Measurements from ENCODE around the gene NUBP2. TPM values are rescaled to one million over a fixed set of nuclear protein-coding genes. Genes with fewer than 3 reads are reported as not detected.

NUBP2 gene
- total and polyA plus RNA-seq, 2 experiments from 2014 or later, result 79.4 to 175 TPM

DNA sequence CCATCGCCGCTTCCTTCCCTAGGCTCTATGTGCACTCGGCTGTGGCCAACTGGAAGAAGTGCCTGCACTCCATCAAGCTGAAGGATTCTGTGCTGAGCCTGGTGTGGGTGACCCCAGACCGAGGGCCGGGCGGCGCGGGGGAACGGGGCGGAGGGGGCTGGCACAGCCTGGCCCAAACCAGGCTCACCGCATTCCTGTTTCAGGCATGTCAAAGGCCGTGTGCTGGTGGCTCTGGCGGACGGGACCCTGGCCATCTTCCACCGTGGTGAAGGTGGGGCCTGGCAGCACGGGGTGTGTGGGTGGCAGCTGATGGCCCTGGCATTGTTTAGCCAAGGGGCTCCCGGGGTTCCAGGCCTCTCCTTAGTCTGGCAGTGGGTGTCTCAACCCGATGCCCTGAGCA is 16.1 kb upstream of the NUBP2 start:
- Mint-ChIP-seq H3K9me3 (no peaks in the 10 kb centered on the region), H3K36me3 (ENCODE audit: low read depth) (peaks cover 15% of the 10 kb centered on the region; the same call in 2 of the 3 replicates), H3K27ac (no peak overlapping the region), H3K4me1 (peaks cover 5% of the 10 kb centered on the region), H3K4me3 (no peak overlapping the region), H3K27me3 (ENCODE audit: insufficient read depth, low read depth, poor library complexity) (peaks cover 16% of the 10 kb centered on the region)
- Histone ChIP-seq H2AFZ (no peak overlapping the region), H3K9me2 (ENCODE audit: insufficient read depth) (no peaks in the 10 kb centered on the region), H3K79me2 (replicated peaks; ENCODE audit: insufficient read depth) (no peaks in the 10 kb centered on the region), H3K4me3 (no peak overlapping the region), H3K36me3 (ENCODE audit: insufficient read depth) (no peaks in the 10 kb centered on the region), H3K4me1 (ENCODE audit: insufficient read depth) (peaks cover 4% of the 10 kb centered on the region), H3F3A (replicated peaks; ENCODE audit: low read depth) (peaks cover 8% of the 10 kb centered on the region; the same call in 1 of the 2 replicates), H3K4me2 (no peak overlapping the region), H4K20me1 (replicated peaks; ENCODE audit: insufficient read depth) (no peaks in the 10 kb centered on the region; the same call in 1 of the 2 replicates), H3K27ac (ENCODE audit: low read depth) (no peak overlapping the region), H3K27me3 (ENCODE audit: insufficient read depth) (no peaks in the 10 kb centered on the region)
- TF ChIP-seq EZH2phosphoT487 (IDR thresholded peaks at IDR 0.05; ENCODE audit: unreplicated experiment), result no peak
- no peak for TF ChIP-seq ZNF331 (CRISPR knock-in tag; IDR thresholded peaks at IDR 0.05; ENCODE audit: low read depth)
- no peak for TF ChIP-seq STAT1 (IDR thresholded peaks at IDR 0.05; ENCODE audit: unreplicated experiment)
- TF ChIP-seq POLR2AphosphoS5 (IDR thresholded peaks at IDR 0.05; ENCODE audit: low read depth), result no peak
- no peak for ATAC-seq
- DNase-seq (ENCODE audit: low spot score), result no peak

DNA sequence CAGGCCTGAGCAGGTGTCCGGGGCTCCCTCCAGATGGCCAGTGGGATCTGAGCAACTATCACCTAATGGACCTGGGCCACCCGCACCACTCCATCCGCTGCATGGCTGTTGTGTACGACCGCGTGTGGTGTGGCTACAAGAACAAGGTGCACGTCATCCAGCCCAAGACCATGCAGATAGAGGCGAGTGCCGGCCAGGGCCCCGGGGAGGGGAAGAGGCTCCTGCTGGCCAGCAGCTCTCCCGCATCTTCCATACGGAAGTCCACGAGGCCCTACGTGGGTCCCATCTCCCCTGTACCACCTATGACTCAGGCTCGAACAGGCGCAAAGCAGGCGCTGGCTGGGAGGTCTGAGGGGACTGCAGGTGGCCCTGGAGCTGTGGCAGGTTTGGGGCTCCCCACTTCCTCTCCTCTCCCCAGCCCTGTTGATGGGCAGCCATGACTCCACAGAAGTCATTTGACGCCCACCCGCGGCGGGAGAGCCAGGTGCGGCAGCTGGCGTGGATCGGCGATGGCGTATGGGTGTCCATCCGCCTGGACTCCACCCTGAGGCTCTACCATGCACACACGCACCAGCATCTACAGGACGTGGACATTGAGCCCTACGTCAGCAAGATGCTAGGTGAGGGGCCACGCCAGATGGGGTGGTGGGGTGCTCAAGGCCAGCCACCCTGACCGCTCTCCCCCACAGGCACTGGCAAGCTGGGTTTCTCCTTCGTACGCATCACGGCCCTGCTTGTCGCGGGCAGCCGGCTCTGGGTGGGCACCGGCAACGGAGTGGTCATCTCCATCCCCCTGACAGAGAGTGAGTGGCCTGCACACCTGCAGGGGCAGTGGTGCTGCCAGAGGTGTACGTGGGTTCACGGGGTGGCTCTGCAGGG is 15.4 kb upstream of the NUBP2 start:
- ATAC-seq, result no peak
- H3K36me3 Mint-ChIP-seq (ENCODE audit: low read depth), result peaks cover 21% of the 10 kb centered on the region
- no peaks in the 10 kb centered on the region for H3K27me3 ChIP-seq (ENCODE audit: insufficient read depth)
- no peak overlapping the region for H3K4me2 ChIP-seq
- H3K4me1 Mint-ChIP-seq, result peaks cover 7% of the 10 kb centered on the region
- no peak overlapping the region for H3K4me3 ChIP-seq
- no peak overlapping the region for H3K4me3 Mint-ChIP-seq
- TF ChIP-seq, protein P1, sequence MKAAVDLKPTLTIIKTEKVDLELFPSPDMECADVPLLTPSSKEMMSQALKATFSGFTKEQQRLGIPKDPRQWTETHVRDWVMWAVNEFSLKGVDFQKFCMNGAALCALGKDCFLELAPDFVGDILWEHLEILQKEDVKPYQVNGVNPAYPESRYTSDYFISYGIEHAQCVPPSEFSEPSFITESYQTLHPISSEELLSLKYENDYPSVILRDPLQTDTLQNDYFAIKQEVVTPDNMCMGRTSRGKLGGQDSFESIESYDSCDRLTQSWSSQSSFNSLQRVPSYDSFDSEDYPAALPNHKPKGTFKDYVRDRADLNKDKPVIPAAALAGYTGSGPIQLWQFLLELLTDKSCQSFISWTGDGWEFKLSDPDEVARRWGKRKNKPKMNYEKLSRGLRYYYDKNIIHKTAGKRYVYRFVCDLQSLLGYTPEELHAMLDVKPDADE (IDR thresholded peaks at IDR 0.05), result no peak
- TF ChIP-seq ZNF114 (CRISPR knock-in tag; IDR thresholded peaks at IDR 0.05), result no peak
- TF ChIP-seq STAT1 (IDR thresholded peaks at IDR 0.05; ENCODE audit: unreplicated experiment), result no peak
- TF ChIP-seq, protein P2, sequence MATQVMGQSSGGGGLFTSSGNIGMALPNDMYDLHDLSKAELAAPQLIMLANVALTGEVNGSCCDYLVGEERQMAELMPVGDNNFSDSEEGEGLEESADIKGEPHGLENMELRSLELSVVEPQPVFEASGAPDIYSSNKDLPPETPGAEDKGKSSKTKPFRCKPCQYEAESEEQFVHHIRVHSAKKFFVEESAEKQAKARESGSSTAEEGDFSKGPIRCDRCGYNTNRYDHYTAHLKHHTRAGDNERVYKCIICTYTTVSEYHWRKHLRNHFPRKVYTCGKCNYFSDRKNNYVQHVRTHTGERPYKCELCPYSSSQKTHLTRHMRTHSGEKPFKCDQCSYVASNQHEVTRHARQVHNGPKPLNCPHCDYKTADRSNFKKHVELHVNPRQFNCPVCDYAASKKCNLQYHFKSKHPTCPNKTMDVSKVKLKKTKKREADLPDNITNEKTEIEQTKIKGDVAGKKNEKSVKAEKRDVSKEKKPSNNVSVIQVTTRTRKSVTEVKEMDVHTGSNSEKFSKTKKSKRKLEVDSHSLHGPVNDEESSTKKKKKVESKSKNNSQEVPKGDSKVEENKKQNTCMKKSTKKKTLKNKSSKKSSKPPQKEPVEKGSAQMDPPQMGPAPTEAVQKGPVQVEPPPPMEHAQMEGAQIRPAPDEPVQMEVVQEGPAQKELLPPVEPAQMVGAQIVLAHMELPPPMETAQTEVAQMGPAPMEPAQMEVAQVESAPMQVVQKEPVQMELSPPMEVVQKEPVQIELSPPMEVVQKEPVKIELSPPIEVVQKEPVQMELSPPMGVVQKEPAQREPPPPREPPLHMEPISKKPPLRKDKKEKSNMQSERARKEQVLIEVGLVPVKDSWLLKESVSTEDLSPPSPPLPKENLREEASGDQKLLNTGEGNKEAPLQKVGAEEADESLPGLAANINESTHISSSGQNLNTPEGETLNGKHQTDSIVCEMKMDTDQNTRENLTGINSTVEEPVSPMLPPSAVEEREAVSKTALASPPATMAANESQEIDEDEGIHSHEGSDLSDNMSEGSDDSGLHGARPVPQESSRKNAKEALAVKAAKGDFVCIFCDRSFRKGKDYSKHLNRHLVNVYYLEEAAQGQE (IDR thresholded peaks at IDR 0.05; ENCODE audit: unreplicated experiment), result no peak
- no peak for TF ChIP-seq EZH2 (IDR thresholded peaks at IDR 0.05; ENCODE audit: low read depth, unreplicated experiment)
- no peak for TF ChIP-seq NANOG (IDR thresholded peaks at IDR 0.05; ENCODE audit: borderline replicate concordance)
- no peak for TF ChIP-seq ZNF331 (CRISPR knock-in tag; IDR thresholded peaks at IDR 0.05; ENCODE audit: low read depth)
- H3K9me2 ChIP-seq (ENCODE audit: insufficient read depth), result no peaks in the 10 kb centered on the region
- H3K4me1 ChIP-seq (ENCODE audit: insufficient read depth), result peaks cover 4% of the 10 kb centered on the region
- peaks cover 2% of the 10 kb centered on the region; the same call in 1 of the 3 replicates for H3K9me3 Mint-ChIP-seq
- H4K20me1 ChIP-seq (replicated peaks; ENCODE audit: insufficient read depth), result no peaks in the 10 kb centered on the region; the same call in 1 of the 2 replicates
- H3K36me3 ChIP-seq (ENCODE audit: insufficient read depth), result no peaks in the 10 kb centered on the region
- H3F3A ChIP-seq (replicated peaks; ENCODE audit: low read depth), result peaks cover 14% of the 10 kb centered on the region; the same call in 1 of the 2 replicates
- H3K27me3 Mint-ChIP-seq (ENCODE audit: insufficient read depth, low read depth, poor library complexity), result peaks cover 22% of the 10 kb centered on the region
- no peak overlapping the region for H2AFZ ChIP-seq
- H3K79me2 ChIP-seq (replicated peaks; ENCODE audit: insufficient read depth), result peaks cover 1% of the 10 kb centered on the region
- DNase-seq (ENCODE audit: low spot score), result no peak
- H3K27ac Mint-ChIP-seq, result no peak overlapping the region
- no peak overlapping the region for H3K27ac ChIP-seq (ENCODE audit: low read depth)
